HG03469 (cell line): ENCODE results near the gene PDE3A.

Experiments used
- ATAC-seq: cut with Tn5 transposase; IDR thresholded peaks from one replicate; pipeline ENCODE4 v1.9.1; 2021; ENCODE audit warnings: mild to moderate bottlenecking, moderate library complexity, moderate number of reproducible peaks; ENCODE audit not compliant: unreplicated experiment

The PDE3A gene

DNA sequence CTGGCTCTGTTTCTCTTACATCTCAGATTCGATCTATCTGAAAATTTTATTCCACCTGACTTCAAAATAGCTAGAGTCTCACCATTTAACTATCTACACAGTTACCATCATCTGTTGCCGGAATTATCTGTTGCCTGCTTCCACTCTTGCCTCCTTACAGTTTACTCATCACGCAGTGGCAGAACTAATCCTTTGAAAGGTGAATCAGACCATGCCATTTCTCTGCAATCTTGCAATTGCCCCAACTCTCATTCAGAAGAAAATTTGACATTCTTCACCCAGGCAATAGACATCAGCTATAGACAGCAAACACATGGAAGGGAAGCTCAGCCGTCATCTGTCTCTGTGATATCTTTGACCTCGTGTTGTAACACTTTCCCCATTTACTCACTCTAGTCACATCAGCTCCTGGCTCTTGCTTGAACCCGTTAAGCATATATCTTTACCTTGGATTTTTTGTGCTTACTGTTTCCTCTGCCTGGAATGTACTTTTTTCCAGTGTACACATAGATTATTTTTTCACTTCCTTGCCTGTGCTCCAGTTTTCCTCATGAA lies 85.5 kb downstream of the PDE3A start:
- no peak for ATAC-seq

DNA sequence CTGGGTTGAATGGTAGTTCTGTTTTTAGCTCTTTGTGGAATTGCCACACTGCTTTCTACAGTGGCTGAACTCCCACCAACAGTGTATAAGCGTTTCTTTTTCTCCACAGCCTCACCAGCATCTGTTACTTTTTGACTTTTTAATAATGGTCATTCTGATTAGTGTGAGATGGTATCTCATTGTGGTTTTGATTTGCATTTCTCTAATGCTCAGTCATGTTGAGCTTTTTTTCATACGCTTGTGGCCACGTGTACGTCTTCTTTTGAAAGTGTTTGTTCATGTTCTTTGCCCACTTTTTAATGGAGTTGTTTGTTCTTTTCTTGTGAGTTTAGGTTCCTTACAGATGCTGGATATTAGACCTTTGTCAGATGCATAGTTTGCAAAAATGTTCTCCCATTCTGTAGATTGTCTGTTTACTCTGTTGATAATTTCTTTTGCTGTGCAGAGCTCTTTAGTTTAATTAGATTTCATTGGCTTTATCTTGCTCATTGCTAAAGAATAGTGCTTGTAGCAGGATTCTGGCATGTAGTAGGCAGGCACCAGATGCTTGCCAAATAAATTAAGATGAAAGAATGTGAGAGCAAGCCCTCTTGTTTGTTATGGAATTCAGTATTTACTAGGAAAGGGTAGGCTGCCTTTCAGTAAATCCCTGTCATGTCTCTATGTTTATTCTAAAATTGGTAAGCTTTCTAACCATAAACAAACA lies 86.8 kb downstream of the PDE3A start:
- ATAC-seq, result no peak

DNA sequence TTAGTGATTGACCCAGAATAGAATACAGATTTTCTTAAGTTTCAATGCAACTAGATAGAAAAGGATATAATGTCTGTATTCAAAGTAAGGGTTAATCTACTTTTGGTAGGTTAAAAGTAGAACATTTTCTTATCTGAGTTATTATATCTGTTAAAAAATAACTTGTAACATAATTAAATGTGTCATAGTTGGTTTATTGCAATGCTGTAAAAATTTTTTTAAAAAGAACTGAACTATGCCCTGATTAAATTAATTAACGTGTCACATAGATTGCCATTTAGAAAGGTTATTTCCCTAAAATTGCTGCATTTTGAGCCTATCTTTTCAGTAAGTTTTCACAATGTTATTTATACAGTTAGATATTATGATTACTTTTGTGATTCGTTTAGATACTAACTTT lies 89.2 kb downstream of the PDE3A start:
- ATAC-seq, result no peak

DNA sequence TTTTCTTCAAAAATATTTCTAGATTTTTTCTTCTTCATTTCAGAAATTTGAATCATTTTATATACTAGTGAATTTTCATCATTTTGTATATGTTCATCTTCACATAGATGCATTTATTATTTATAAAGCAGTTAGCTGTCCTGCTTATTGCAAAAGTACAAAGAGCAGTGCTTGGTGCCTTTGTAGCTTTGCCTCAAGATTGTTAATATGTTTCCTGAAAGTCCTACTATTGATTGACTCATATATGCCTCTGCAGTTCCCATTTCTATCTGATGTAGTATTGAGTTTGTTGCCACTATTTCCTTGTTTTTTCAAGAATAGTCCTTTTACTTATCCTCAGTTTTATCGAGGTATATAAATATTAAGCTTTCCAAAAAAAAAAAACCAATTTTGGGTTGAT lies 89.7 kb downstream of the PDE3A start:
- ATAC-seq, result no peak

DNA sequence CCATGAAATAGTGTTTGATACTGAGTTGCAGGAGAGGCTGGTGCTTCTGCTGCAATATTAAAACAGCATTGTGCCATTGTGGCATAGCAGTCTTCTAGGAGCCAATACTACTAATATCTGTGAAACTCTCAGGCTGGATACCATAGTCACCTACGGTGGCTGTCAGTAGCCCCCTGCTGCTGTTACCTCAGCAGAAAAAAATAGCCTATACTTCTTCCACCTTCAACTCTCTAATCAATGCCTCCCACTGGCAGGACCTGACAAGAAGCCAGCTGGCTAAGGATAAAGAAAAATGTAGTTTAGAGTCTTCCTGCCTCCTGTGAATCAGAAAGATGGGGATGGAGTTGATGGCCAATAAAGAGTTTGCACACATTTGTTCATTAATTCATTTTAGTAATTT lies 91.6 kb downstream of the PDE3A start:
- ATAC-seq, result no peak

DNA sequence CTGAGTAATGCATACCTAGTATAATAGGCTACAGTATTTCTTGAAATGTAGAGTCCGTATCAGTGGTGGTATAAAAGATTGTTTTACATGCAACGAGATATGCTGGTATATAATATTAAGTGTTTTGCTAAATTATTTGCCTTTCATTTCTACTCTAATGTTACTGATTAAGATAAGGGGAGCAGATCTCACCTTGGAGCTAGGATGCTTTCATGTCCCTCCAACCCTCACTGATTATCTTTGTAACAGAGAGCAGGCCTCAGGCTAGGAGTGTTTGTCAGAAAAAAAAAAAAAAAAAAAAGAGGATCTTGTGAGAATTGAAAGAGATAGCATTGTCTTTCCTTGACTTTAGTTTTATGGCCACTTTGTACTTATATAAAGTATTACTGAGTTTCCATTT lies 92.6 kb downstream of the PDE3A start:
- no peak for ATAC-seq

DNA sequence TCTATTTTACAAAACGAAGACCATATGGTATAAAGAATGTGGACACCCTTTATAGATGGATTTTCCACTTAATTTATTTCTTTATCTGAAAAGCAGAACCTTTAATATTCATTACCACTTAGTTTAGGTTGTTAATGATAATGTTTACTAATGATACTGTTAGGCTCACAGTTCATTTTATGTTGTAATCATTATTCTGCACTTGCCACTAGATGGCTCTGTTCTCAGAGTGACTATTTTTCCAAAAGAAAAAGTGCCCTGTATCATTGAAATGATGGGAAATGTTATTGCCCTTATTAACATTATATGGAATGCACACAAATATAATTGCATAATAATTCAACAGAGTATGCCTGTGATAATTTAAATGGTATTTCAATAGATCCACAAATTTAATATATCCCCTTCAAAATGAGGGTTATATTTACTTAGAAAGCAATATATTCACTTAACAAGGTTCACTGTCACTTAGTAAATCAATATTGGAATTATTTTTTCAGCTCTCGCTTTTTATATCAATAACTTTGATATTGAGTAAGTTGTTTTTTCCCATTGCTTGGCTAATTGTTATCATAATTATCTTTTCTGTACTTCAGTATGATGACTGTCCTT lies 95.7 kb downstream of the PDE3A start:
- no peak for ATAC-seq

DNA sequence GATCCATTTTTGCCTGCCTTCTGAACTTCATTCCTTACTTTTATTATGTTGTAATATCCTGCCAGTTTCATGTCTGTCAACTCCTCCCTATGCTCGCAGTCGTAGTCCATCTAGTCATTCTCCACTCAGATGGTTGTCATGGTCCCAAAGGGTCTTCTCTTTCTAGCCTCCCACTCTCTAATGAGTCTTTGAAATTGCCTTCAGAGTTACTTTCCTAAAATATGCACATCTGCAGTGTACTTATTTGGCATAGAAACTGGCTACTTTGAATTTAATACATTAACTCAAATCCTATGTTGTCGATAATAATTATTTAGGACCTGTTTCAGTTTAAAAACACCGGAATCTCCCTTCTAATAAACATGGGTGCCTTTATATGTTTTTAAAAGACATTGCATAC lies 101.0 kb downstream of the PDE3A start:
- no peak for ATAC-seq

DNA sequence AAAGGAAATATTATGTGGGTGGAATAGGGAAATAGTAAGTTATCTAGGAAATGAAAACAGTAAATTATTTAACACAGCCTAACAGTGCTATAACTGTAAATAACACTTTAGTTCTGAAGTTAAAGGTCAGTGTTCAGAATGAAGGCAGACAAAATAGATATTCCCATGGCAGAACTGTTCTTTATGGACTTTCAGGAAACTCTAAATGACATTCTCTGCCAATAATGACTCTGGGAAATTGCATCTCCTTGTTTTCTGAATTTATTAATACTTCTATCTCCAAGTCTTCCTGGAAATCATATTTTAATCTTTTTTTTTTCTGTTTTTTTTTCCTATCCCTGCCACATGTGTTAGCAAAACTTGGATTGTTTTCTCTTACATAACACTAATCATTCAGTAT lies 101.4 kb downstream of the PDE3A start:
- ATAC-seq, result no peak

DNA sequence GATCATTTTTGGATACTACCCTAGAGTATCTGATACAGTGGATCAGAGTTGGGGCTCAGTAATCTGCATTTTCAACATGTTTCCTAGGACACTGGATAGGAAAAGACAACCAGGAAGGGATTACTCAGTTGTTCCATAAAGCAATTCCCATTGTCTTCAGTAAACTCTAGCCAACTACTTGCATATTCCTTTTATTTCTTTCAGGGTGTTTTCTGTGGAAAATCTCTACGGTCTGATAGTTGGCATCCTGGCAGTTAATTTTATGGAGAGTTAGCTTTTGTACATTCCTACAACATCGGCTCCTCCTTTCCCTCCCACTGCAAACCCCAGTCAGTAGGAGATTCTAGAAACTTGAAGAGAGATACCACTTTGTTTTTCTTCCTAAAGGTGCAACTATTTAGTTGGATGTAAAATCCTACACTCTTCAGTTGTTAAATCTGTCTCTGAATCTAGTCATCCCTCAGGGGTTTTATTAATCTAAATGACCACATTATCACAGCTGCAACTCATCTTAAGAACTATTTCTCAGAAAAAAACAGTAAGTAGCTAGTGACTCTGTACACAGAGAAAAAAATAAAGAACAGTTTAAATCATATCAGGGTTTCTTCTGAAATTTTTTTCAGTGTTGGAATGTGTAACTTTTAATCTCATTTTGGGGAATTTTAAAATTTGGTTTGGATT lies 103.9 kb downstream of the PDE3A start:
- ATAC-seq, result no peak

DNA sequence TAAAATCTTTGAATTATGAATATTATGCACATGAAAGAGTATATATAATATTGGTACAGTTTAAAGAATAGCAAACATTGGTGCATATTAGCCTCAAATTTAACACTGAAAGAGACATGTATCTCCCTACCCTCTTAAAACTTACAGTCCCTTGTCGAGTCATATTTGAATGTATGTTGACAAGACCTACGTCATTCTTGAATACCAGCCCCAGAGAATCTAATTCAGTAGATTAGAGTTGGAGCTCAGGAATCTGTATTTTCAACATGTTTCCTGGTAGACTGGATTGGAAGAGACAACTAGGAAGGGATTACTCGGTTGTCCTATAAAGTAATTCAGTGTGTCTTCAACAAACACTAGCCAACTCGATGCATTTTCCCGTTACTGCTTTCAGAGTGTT lies 104.8 kb downstream of the PDE3A start:
- ATAC-seq, result no peak

DNA sequence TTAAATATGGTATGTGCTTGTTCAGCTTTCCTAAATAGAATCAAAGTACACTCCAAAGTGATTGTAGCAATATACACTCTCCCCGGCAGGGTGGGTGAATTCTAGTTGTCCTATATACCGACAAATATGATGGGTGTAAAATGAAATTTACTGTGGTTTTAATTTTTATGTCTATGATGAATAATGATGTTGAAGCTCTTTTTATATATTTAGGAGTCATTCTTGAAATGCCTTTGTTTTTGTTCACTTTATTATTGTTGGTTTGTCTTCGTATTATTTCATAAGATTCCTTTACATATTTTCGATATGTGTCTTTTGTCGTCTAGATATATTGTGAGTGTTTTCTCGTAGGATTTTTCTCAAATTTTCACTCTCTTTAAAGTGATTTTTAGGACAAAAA lies 105.7 kb downstream of the PDE3A start:
- ATAC-seq, result no peak

DNA sequence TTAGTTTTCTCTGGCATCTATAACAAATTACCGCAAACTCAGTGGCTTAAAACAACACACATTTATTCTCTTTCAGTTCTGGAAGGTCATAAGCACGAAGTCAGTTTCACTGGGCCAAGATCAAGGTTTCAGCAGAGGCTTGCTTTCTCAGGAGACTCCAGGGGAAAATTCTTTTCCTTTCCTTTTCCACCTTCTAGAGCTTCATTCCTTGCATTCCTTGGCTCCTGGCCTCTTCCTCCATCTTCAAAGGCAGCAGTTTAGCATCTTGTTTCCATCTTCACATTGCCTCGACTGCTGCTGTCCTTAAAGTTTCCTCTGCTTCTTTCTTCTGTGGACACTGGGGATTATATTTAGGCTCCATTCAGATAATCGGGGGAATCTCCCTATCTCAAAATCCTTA lies 106.1 kb downstream of the PDE3A start:
- ATAC-seq, result no peak

DNA sequence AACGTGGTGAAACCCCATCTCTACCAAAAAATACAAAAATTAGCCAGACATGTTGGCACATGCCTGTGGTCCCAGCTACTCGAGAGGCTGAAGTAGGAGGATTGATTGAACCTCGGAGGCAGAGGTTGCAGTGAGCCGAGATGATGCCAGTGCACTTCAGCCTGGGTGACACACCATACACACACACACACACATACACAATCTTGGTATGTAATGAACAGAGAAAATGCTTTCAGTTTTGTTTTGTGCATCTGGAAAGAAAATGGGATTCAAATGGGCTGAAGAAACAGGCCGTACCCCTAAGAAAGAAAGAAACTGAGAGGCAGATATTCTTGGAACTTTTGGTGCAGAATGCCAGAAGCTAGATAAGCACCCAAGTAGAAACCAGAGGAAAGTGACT lies 107.2 kb downstream of the PDE3A start:
- no peak for ATAC-seq

DNA sequence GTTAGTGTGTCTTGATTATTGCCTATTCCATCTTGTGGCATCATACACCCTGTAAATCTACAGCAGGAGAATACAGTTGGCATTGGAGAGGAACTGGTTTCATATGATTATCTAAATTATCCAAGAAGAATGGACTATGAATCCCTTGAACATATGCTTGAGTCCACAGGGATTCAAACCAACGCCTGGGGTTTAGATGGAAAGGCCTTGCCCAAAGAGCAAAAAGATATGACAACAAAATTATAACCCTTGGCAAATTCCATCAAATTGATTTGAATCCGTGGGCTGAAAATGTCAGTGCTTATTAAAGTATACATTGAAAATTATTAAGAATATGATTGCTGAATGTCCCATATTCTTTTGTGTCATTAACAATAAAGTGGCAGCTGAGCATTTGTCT lies 108.2 kb downstream of the PDE3A start:
- no peak for ATAC-seq

DNA sequence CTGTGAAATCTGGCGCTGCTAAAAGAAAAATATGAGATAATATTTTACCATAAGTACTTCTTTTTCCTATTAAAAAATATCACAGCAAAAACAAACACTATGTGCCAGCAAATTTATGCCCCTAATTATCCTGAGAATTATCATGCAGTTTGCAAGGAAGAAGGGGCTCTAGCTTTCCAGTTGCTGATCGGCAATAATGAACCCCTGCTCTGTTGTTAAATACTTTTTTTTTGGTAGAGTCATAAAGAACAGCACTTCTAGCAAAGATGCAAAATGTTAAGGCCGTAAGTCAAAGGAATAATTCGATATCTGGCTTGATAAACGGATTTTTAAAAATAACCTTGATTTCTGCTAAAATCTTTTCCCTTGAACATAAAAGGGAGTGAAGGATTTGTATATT lies 108.9 kb downstream of the PDE3A start:
- ATAC-seq, result no peak

DNA sequence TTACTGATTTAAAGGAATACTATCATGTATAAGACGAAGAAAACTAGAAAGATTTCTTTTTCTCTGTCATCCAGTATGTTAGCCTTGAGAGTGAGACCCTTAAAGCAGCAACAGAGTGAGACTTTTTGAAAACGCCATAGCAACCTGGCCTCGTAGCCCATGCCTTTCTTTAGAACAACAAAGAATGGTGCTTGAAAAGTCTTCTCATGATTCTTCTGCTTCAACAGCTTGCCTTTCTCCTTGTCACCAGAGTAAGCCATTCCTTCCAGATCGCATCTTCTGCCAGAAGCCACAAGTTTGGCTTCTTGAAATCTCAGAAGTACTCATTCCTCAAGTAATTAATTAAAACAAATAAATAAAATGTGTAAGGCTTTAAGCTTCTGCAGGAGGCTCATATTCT lies 109.3 kb downstream of the PDE3A start:
- no peak for ATAC-seq

DNA sequence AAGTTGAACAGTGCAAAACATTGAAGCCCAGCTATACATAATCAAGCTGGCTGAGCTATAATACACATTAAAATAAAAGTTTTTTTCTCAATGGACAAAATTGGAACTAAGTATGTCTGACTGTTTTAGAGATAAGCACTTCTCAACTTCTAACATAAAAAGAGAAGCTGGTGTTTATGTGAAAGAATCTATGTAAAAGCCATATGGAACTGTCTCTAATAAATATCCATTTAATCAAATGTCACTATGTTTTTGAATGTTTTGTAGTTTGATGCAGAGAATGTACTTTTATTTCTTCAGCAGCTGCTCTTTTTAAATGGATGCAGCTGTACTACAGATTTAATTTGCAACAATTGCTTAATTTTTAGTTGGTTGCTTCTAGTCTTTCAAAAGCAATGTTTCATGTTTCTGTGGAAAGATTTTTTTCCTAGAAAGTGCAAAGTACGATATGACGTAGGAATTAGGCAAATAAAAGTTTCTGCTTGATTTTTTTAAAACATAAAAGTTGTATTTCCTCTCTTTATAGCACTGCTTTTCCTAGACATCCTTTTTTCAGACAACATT lies 114.2 kb downstream of the PDE3A start:
- no peak for ATAC-seq

DNA sequence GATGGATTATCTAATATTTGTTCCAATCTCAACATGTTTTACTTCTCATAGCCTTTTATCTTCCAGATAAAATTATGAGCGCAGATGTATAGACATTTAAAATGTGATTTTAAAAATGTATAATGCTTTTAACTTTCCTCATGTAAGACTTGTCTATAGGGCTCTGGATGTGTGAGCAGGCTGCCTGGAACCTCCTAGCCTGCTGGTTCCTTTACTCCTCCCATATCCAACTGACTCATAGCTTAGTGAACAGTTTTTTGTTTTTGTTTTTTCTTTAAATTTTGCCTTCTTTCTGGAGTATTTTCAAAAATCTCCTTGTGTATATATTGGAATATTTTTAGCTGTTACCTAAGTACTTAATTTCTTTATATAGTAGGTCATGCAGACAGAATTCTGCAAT lies 115.4 kb downstream of the PDE3A start:
- no peak for ATAC-seq

DNA sequence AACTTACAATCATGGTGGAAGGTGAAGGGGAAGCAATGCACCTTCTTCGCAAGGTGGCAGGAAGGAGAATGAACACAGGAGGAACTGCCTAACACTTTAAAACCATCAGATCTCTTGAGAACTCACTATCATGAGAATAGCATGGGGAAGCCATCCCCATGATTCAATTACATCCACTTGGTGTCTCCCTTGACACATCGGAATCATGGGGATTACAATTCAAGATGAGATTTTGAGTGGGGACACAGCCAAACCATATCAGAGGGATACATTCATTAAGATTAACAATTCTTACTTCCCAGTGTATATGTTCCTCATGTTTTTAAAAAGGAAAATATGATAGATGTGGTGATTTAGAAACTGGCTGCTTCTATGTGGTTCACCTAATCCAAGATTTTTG lies 117.9 kb downstream of the PDE3A start:
- no peak for ATAC-seq

DNA sequence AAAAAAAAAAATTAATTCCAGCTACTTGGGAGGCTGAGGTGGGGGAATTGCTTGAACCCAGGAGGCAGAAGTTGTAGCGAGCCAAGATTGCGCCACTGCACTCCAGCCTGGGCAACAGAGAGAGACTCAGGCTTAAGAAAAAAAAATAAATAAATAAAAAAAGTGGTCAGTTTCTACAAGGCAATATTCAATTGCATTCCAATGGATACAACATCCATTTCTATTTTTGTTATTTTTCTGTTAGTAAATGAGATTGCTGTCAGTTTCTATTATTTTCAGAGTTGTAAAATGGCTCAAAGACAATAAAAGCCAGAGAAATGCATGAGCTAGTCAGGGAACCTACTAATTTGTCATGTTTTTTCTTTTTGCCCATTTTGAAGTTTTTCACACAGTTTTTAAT lies 119.2 kb downstream of the PDE3A start:
- no peak for ATAC-seq

DNA sequence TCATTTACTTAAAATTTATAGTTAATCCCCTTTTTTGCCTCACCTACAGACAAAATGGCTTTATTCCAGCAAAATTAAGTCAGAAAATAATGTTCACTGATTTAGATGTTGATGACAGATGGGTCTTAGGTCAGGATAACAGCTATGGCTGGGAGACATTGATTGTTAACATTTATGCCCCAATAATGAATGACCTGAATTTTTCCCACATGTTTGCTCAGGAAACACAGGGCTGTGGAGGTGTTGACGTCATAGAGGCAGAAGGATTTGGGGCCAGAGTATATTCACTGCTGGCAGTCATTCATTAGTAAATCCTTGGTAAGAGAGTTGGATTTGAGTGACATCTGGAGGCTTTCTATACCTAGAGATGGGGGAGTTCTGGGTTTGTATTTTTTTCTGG lies 121.3 kb downstream of the PDE3A start:
- no peak for ATAC-seq
